Lower leg skin (tissue), 3 donors: ENCODE data around the gene SCARB2.

Source experiments
- CTCF ChIP-seq, 3 donors: fragments of 450-650 bp; IDR thresholded peaks; one replicate each; pipeline ENCODE4 v1.5.1; 2016; ENCODE audit warnings: antibody characterized with exemption in 3 of 3, mild to moderate bottlenecking in 3 of 3, moderate library complexity in 2 of 3
- POLR2A ChIP-seq, 2 donors: fragments of 450-650 bp; IDR thresholded peaks; one replicate each; pipeline ENCODE4 v1.6.1; 2016 to 2017; ENCODE audit warnings: antibody characterized with exemption in 2 of 2, mild to moderate bottlenecking in 1 of 2, moderate library complexity in 1 of 2

- TF ChIP-seq CTCF (IDR thresholded peaks at IDR 0.05) (no peak), POLR2A (IDR thresholded peaks at IDR 0.05) (no peak)
These were observed 15.0 kb downstream of the SCARB2 start for GRCh38 chr4:76198411-76199237.
